Jurkat, Clone E6-1 (cell line): ENCODE results near the gene METTL27.
"Not testable (repeated sequence)": the region's sequence is repeated elsewhere in the genome, so short reads cannot be mapped to it uniquely, and the experiment has no call there.

Experiments used
- DNase-seq: peaks from one replicate; pipeline ENCODE4 v3.0.0-alpha.2; 2011; ENCODE audit warnings: low read depth, low spot score
- H3K4me3 ChIP-seq: 2 replicates; pipeline ENCODE4 v1.5.1; 2011; ENCODE audit warnings: mild to moderate bottlenecking, low read length, control low read depth, moderate library complexity

Gene METTL27

GRCh38 chr7:73871163-73872011 lies 29.1 kb upstream of the METTL27 start:
- DNase-seq = no peak

DNA sequence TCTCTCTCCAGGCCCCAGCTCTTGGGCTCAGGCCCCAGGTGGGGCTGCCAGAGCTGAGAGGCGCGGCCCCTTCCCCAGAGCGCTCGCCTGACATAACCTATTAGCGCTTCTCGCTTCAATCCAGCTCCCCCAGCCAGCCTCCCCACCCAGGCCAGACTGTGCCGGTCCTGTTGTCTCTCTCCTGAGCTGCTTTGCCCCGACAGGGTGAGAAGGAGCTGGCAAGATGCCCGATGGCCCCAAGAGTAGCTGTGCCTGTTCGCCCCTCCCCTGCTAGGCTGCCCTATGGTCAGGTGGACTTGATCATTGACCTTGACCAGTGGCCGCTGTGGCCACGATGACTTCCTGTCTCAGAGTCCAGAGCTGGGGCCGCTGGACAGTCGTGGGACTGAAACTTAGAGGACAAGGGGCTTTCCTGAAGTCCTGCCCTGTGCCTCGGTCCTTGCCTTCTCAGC lies 27.8 kb upstream of the METTL27 start:
- DNase-seq = no peak
- no peak overlapping the region for H3K4me3 ChIP-seq

More at GRCh38 chr7:73871163-73872011, 29.1 kb upstream of the METTL27 start:
- H3K4me3 ChIP-seq = no peak overlapping the region

DNA sequence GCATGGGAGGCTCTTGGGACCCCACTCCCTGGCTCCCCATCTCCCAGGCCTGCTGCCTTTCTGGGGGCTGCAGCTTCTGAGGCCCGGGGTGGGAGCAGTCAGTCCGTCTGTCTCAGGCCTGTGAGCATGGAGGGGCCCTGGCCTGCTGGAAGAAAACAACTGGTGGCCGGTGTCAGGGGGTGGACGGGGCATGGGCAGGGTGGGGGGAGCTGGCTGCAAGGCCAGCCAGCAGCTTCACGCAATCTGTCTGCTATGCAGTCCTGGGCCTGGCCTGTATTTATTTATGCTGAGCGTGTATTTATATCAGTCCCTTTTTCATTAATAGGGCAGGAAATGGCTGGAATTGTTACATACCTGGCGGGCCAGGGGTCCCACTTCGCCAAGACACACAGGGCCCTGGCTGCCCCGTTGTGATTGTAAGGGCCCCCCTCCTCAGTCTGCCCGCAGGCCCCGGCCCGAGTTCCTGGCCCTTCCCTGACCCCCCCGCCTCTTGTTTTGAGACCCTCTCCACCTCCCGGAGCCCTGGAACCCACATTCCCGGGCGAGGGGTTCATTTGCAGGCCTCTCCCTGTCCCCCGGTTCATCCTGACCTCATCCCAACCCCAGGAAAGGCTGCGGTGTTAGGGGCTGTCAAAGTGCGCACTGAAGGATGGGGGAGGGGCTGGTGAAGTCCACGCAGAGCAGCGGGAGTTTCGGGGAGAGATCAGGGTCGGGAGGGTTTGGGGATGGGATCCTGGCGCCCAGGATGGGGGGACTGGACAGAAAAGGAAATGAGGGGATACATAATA lies 26.9 kb upstream of the METTL27 start:
- H3K4me3 ChIP-seq = no peak overlapping the region
- no peak for DNase-seq

DNA sequence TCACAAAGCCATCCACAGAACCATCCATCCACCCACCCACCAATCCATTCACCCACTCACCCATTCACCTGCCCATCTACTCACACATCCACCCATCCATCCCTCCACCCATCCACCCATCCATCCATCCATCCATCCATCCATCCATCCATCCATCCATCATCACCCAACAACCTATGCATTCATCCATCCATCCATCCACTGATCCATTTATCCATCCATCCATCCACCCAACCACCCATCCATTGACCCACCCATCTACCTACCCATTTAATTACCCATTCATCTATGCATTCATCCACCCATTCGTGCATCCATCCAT lies 24.1 kb upstream of the METTL27 start:
- H3K4me3 ChIP-seq = no peak overlapping the region
- no peak for DNase-seq

GRCh38 chr7:73865738-73866445 lies 23.6 kb upstream of the METTL27 start:
- no peak overlapping the region for H3K4me3 ChIP-seq
- DNase-seq = no peak

GRCh38 chr7:73864981-73865711 lies 22.8 kb upstream of the METTL27 start:
- H3K4me3 ChIP-seq = no peak overlapping the region
- no peak for DNase-seq

DNA sequence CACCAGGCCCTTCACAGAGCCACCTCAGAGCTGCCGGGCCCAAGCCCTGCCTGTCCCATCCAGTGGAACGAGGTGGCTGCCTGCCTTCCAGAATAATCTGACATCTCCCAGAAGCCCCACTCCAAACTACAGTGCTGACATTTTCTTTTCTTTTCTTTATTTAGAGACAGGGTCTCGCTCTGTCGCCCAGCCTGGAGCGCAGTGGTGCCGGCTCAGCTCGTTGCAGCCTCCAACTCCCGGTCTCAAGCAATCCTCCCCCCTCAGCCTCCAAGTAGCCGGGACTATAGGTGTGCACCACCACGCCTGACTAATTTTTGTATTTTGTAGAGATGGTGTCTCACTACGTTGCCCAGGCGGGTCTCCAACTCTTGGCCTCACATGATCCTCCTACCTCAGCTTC lies 19.0 kb upstream of the METTL27 start:
- DNase-seq = no peak
- H3K4me3 ChIP-seq = no peak overlapping the region

GRCh38 chr7:73860859-73861258 lies 18.5 kb upstream of the METTL27 start, which contains the start of gene TMEM270:
TSS of gene TMEM270 (plus strand) at chr7:73861159. CDS start at chr7:73861195, 36 bp downstream.
- no peak within 1 kb of the TSS for H3K4me3 ChIP-seq
- DNase-seq = no peak

DNA sequence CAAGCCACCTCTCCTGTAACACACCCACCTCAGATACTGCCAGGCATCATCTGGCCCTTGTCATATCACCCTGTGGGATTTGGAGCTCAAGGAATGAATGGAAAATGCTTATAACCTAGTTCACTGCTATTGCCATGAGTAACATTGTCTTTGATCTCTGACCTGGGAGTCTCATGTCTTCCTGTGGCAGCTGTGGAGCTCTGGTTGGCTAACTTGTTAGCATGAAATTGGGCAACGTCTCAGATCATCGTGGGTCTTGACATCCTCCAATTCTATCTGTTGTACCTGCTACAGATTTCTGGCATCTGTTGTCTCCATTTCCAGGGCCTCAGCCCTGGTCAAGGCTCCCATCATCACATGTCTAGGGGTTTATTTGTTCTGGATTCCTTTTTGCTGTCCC lies 16.5 kb upstream of the METTL27 start:
- DNase-seq = no peak
- H3K4me3 ChIP-seq = no peak overlapping the region

DNA sequence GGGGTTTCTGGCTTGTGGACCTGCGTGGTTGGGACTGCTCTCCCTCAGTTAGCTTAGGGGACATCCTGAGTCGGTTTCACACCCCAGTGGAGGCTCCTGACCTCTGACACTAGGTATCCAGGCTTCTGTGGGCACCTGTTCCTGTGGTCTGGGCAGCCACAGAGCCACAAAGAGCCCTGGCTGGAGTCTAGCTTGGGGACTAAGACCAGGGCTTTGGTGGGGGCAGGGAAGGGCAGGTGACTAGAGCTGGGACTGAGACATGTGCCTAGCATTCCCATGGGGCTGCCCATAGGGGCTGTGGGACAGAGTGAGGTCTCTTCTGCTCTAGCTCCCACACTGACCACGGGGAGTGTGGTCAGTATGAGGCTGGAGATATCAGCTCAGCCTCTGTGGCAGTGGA lies 14.6 kb upstream of the METTL27 start:
- no peak for DNase-seq
- no peak overlapping the region for H3K4me3 ChIP-seq

- no peak for DNase-seq
- no peak overlapping the region for H3K4me3 ChIP-seq
These were observed 10.2 kb upstream of the METTL27 start for GRCh38 chr7:73852500-73852899.

DNA sequence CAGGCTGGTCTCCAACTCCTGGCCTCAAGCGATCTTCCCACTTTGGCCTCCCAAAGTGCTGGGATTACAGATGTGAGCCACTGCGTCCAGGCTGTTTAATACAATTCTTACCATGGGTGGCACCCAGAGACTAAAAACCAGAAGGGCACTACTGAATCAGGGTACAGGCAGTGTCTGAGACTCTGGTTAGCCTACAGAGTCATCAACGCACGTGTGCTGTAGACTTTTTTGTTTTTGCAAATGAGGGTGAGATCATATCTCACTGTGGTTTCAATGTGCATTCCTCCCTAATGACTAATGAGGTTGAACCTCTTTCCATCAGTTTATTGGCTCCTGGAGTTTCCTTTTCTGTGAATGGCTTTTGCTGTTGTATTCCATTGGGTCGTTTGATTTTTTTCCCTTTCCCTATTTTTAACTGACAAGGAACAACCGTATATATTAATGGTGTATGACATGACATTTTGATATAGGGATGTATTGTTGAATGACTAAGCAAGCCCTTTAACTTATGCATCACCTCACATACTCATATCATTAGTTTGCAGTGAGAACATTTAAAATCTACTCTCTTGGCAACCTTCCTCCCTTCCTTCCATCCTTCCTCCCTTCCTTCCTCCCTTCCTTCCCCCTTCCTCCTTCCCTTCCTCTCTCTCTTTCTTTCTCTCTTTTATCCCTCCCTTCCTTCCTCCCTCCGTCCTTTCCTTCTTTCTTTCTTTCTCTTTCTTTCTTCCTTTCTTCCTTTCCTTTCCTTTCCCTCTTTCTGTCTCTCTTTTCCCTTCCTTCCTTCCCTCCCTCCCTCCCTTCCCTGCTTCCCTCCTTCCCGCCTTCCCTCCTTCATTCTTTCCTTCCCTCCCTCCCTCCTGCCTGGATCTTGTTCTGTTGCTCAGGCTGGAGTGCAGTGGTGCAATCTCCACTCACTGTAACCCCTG lies 9.4 kb upstream of the METTL27 start:
- no peak overlapping the region for H3K4me3 ChIP-seq

DNA sequence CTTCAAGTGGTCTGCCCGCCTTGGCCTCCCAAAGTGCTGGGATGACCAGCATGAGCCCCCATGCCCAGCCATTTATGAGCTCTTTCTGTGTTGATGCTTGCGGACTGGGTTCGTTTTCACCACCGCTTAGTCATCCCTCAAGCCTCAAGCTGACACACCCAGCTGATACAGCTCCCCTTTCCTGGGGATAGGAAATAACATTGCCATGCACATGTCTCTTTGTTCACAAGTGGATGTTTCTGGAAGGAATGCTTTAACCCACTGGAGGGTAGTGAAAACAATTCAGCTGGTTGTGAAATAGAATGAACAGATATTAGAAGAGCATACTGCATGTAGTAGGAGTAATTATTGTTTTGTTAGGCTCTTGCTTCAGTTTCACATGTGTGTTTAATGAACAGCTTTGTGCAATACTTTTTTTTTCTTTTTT lies 8.5 kb upstream of the METTL27 start:
- H3K4me3 ChIP-seq = no peak overlapping the region
- DNase-seq = no peak

More for the DNA sequence above, 9.4 kb upstream of the METTL27 start:
- peak; percentile 52 for DNase-seq

GRCh38 chr7:73847941-73848723 lies 5.8 kb upstream of the METTL27 start:
- no peak for DNase-seq
- no peak overlapping the region for H3K4me3 ChIP-seq

GRCh38 chr7:73845701-73846195 lies 3.4 kb upstream of the METTL27 start:
- DNase-seq, H3K4me3 ChIP-seq: not testable (repeated sequence)

GRCh38 chr7:73844848-73845460 lies 2.6 kb upstream of the METTL27 start:
- no peak for DNase-seq

DNA sequence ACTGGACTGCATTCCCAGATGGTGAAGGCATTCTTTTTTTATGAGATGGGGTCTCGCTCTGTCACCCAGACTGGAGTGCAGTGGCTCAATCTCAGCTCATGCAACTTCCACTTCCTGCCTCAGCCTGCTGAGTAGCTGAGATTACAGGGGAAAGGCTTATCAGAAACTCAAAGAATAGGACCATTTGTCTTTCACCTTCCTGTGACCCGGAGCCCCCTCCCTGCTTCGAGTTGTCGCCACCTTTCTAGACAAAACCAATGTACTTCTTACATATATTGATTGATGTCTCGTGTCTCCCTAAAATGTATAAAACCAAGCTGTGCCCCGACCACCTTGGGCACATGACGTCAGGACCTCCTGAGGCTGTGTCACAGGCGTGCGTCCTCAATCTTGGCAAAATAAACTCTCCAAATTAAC lies 1.8 kb upstream of the METTL27 start:
- no peak overlapping the region for H3K4me3 ChIP-seq
- no peak for DNase-seq

More at GRCh38 chr7:73844848-73845460, 2.6 kb upstream of the METTL27 start:
- no peak overlapping the region for H3K4me3 ChIP-seq
